HEK293T (cell line): ENCODE results near the gene SOCS2.

ENCODE experiments used
- CTCF ChIA-PET: fragments of 350-600 bp; formaldehyde crosslinking; extraction: SDS; loops from one replicate; lab custom pipeline; 2021; ENCODE audit warnings: antibody characterized with exemption, inconsistent platforms; lab: Yijun Ruan, JAX
- POLR2A ChIA-PET: fragments of 350-600 bp; formaldehyde crosslinking; extraction: SDS; loops from one replicate; lab custom pipeline; 2020; ENCODE audit warnings: antibody characterized with exemption, inconsistent platforms; lab: Yijun Ruan, JAX
- DNase-seq: peaks from one replicate; pipeline ENCODE4 v3.0.0; 2012; ENCODE audit warnings: mixed read lengths; ENCODE audit errors: extremely low spot score
- ARNT ChIP-seq: fragments of 450-650 bp; IDR thresholded peaks from 2 replicates; pipeline ENCODE4 v1.6.1; 2017; ENCODE audit warnings: mild to moderate bottlenecking
- BHLHE40 ChIP-seq: fragments of 450-650 bp; IDR thresholded peaks from 2 replicates; pipeline ENCODE4 v1.6.1; 2016; ENCODE audit warnings: mild to moderate bottlenecking, moderate library complexity, borderline replicate concordance
- CTBP1 ChIP-seq: fragments of 450-650 bp; IDR thresholded peaks from 2 replicates; pipeline ENCODE4 v1.6.1; 2016; ENCODE audit warnings: borderline replicate concordance
- ELF4 ChIP-seq: fragments of 450-650 bp; IDR thresholded peaks from 2 replicates; pipeline ENCODE4 v1.6.1; 2017; ENCODE audit warnings: antibody characterized with exemption
- FOXA1 ChIP-seq: fragments of 450-650 bp; IDR thresholded peaks from 2 replicates; pipeline ENCODE4 v1.6.1; 2016; ENCODE audit warnings: mild to moderate bottlenecking
- FOXK2 ChIP-seq: fragments of 450-650 bp; IDR thresholded peaks from 2 replicates; pipeline ENCODE4 v1.6.1; 2016; ENCODE audit warnings: mild to moderate bottlenecking
- FOXM1 ChIP-seq: fragments of 450-650 bp; IDR thresholded peaks from 2 replicates; pipeline ENCODE4 v1.6.1; 2017; ENCODE audit warnings: mild to moderate bottlenecking, borderline replicate concordance
- HDGF ChIP-seq: fragments of 450-650 bp; IDR thresholded peaks from 2 replicates; pipeline ENCODE4 v1.6.1; 2017; ENCODE audit warnings: antibody characterized with exemption, borderline replicate concordance
- L3MBTL2 ChIP-seq: fragments of 450-650 bp; conservative IDR thresholded peaks from 2 replicates; pipeline ENCODE4 v1.6.1; 2016; ENCODE audit warnings: mild to moderate bottlenecking
- LEF1 ChIP-seq: fragments of 450-650 bp; IDR thresholded peaks from 2 replicates; pipeline ENCODE4 v1.6.1; 2017; ENCODE audit warnings: mild to moderate bottlenecking, borderline replicate concordance
- NFRKB ChIP-seq: fragments of 450-650 bp; IDR thresholded peaks from 2 replicates; pipeline ENCODE4 v1.6.1; 2016; ENCODE audit warnings: mild to moderate bottlenecking, moderate library complexity
- SP1 ChIP-seq: fragments of 450-650 bp; IDR thresholded peaks from 2 replicates; pipeline ENCODE4 v1.6.1; 2017
- SUZ12 ChIP-seq: fragments of 450-650 bp; IDR thresholded peaks from 2 replicates; pipeline ENCODE4 v1.6.1; 2016; ENCODE audit warnings: mild to moderate bottlenecking
- TARDBP ChIP-seq: fragments of 450-650 bp; IDR thresholded peaks from 2 replicates; pipeline ENCODE4 v1.6.1; 2016
- ZNF384 ChIP-seq: fragments of 450-650 bp; IDR thresholded peaks from 2 replicates; pipeline ENCODE4 v1.6.1; 2016
- TF ChIP-seq, protein P1 (sequence below): fragments of 450-650 bp; IDR thresholded peaks from 2 replicates; pipeline ENCODE4 v1.6.1; 2016

The SOCS2 gene

DNA sequence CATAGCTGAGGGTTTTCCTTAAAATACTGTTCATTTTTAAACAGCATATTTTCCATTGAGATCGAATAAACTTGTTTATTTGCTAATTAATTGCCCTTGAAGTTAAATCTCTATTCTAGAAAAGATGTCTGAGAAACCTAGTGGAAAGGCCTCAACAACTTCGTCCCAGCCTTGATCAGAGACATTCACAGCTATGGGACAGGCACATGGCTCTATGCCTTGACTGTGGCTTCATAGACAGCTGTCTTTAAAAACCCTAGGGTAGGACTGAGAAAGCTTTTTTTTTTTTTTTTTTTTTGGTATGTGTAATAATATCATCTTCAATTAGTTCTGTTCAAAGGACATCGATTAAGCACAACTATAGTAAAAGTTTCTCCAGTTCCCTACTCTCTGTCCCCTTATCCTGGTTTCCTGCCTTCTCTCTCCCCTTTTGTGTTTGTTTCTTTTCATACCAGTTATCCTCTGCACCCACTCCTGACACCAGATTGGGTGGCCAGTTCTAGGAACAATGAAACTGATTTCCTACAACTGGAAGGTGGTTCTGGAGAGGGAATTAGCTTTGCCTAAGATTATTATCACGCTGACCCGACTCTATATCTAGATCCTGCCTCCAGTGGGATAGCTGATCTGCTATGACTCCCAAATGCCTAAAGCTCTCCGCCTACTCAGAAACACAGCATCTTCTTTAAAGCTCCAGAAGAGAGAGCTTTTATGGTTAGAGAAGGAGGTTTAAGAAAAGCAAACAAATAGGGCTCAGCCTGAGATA, 20.3 kb downstream of the SOCS2 start:
- no peak for DNase-seq
- POLR2A ChIA-PET = no interaction called here

DNA sequence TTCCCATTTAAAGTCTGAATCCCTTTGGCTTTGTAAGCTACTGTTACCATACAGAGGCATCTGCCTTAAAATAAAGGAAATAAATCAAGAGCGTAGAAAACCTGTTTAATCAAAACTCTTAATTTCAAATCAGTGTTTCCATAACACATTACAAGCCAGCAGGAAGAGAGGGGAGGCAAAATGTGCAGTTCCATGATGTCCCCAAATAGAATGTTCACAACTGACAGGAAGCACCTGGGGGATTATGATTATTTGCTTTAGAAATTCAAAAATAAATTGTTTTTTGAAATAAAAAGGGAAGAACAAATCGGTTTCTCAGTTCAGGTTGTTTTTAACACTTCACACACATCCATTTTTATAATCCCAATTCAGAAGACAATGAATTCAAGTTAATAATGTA, 21.4 kb downstream of the SOCS2 start:
- DNase-seq = no peak
- POLR2A ChIA-PET = no interaction called here
- CTCF ChIA-PET = no interaction called here
- TF ChIP-seq SUZ12 (no peak), FOXM1 (no peak), ELF4 (no peak), SP1 (no peak), NFRKB (no peak), LEF1 (no peak), L3MBTL2 (no peak), FOXA1 (no peak), BHLHE40 (no peak), ARNT (no peak), TARDBP (no peak), FOXK2 (no peak), HDGF (no peak), CTBP1 (no peak), ZNF384 (no peak)
- TF ChIP-seq, protein P1, sequence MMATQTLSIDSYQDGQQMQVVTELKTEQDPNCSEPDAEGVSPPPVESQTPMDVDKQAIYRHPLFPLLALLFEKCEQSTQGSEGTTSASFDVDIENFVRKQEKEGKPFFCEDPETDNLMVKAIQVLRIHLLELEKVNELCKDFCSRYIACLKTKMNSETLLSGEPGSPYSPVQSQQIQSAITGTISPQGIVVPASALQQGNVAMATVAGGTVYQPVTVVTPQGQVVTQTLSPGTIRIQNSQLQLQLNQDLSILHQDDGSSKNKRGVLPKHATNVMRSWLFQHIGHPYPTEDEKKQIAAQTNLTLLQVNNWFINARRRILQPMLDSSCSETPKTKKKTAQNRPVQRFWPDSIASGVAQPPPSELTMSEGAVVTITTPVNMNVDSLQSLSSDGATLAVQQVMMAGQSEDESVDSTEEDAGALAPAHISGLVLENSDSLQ = no peak

More for the DNA sequence above, 20.3 kb downstream of the SOCS2 start:
- TF ChIP-seq LEF1 (no peak), SP1 (no peak), ARNT (no peak), SUZ12 (no peak), ELF4 (no peak), FOXM1 (no peak), BHLHE40 (no peak), TARDBP (no peak), FOXA1 (no peak), NFRKB (no peak), CTBP1 (no peak), L3MBTL2 (no peak), ZNF384 (no peak), FOXK2 (no peak), HDGF (no peak)
- TF ChIP-seq, protein P1 = no peak
- CTCF ChIA-PET = interaction anchor here (0.6 to 1.0 kb wide), 4 partner anchors 12 to 210 kb away, joined by 3 read pairs; no protein-coding TSS in a partner anchor

DNA sequence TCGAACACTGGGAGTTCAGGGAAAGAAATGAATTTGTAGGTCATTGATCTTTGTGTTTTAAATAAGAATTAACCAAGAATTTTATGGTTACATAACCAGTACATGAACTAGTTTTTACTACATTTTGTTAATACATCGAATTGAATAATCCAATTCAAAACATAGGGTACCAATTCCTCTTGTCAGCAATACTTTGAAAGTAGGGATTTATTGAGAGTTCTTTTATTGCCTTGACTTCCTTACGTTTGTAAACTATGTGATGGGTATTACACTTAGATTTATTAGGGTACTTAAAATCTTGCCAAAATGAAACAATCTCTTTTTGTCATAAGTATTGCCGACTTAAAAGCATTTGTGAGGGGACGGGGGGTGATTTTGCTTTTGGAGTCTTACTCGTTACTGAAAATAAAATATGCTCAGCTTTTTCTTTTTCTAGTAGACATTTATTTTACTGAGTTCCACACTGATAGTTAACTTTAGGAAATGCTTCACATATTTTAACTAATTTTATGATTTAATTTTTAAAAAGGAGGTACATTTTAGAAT, 22.4 kb downstream of the SOCS2 start:
- CTCF ChIA-PET = no interaction called here
- DNase-seq = no peak
- TF ChIP-seq, protein P1 = peak; percentile 70
- TF ChIP-seq ELF4 (no peak), ZNF384 (no peak), SP1 (no peak)
- POLR2A ChIA-PET = no interaction called here

DNA sequence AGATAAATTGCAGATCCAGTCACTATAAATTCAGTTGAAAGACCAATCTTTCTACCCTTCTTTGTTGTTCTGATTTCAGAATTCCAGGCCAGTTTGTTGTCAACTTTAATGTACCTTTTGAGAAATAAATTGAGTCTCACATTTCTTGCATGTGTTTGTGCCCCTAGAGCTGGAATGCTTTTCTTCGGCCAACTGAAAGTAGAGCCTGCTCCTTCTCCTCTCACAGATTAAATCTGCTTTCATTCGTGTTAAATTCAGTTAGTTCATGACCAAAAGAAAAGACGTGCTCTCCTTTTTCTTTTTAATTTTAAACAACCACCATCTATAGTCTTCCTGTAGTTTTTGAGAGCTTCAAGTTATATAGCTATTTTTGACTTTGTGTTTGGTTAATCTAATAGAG, 22.9 kb downstream of the SOCS2 start:
- POLR2A ChIA-PET = no interaction called here
- CTCF ChIA-PET = no interaction called here
- no peak for DNase-seq
- TF ChIP-seq BHLHE40 = no peak
- TF ChIP-seq LEF1 = no peak
- TF ChIP-seq ARNT = no peak
- no peak for TF ChIP-seq SP1
- TF ChIP-seq ZNF384 = no peak
- no peak for TF ChIP-seq FOXM1
- TF ChIP-seq NFRKB = no peak
- no peak for TF ChIP-seq ELF4

DNA sequence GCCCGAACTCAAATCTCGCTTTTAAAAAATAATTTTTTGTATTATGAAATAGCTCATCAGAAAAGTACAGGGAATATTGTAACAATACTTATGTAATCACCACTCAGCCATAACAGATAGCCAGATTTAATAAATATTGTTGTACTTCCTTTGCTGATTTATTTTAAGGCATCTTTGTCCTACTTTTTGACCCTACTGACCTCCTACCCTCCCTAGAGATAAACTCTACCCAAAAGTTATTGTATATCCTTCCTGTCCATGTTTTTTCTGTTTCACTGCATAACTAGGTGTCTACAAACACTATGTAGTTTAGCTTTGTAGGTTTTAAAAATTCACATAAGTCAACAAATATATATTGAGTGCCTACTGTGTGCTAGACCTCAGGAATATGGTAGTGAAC, 25.1 kb downstream of the SOCS2 start:
- ChIA-PET CTCF (no interaction called here), POLR2A (no interaction called here)
- TF ChIP-seq SUZ12 (no peak), L3MBTL2 (no peak), FOXK2 (no peak), NFRKB (no peak), FOXM1 (no peak), HDGF (no peak), TARDBP (no peak), FOXA1 (no peak), ELF4 (no peak), BHLHE40 (no peak), LEF1 (no peak), ARNT (no peak), CTBP1 (no peak), SP1 (no peak), ZNF384 (no peak)
- TF ChIP-seq, protein P1 = no peak
- DNase-seq = no peak
